A549 (cell line): ENCODE data around the gene ZC3H4.

Experiments
- CBX2 ChIP-seq: fragments of 200-600 bp; sonication (generic); IDR thresholded peaks from 2 replicates; pipeline ENCODE4 v1.6.1; 2016; ENCODE audit warnings: low read depth, mild to moderate bottlenecking, borderline replicate concordance
- EP300 ChIP-seq, 2 experiments: fragments of >200 bp; sonication (Bioruptor Twin); formaldehyde crosslinking; IDR thresholded peaks; 2 replicates in 1 of 2; 3 replicates in 1 of 2; pipeline ENCODE4 v1.6.1; 2016 to 2017
- HDAC2 ChIP-seq: fragments of 200-600 bp; sonication (generic); IDR thresholded peaks from 2 replicates; pipeline ENCODE4 v1.6.1; 2016
- HEYL ChIP-seq: fragments of 250-450 bp; sonication (Bioruptor Pico); IDR thresholded peaks from 2 replicates; pipeline ENCODE4 v1.8.0; 2021; ENCODE audit warnings: mild to moderate bottlenecking, moderate library complexity
- JUN ChIP-seq, 2 experiments: fragments of >200 bp; sonication (Bioruptor Twin); formaldehyde crosslinking; IDR thresholded peaks; 2 replicates in 1 of 2; 3 replicates in 1 of 2; pipeline ENCODE4 v1.6.1; 2016 to 2017
- MAFK ChIP-seq: fragments of 450-650 bp; IDR thresholded peaks from 2 replicates; pipeline ENCODE4 v1.6.1; 2014; ENCODE audit not compliant: partially characterized antibody
- POLR2A ChIP-seq: IDR thresholded peaks from 2 replicates; pipeline ENCODE4 v1.6.1; 2012; ENCODE audit warnings: mild to moderate bottlenecking, low read length
- RAD21 ChIP-seq, 2 experiments: fragments of >200 bp in 1 of 2; sonication (Bioruptor Twin) in 1 of 2; formaldehyde crosslinking in 1 of 2; IDR thresholded peaks in 1 of 2; conservative IDR thresholded peaks in 1 of 2; 2 replicates in 1 of 2; 3 replicates in 1 of 2; pipeline ENCODE4 v1.6.1; 2012 to 2018; ENCODE audit warnings: inconsistent platforms in 1 of 2
- SREBF2 ChIP-seq: fragments of 450-650 bp; IDR thresholded peaks from 2 replicates; pipeline ENCODE4 v1.6.1; 2014; ENCODE audit warnings: mild to moderate bottlenecking, moderate library complexity
- ZNF302 ChIP-seq: fragments of 250-450 bp; sonication (Bioruptor Pico); IDR thresholded peaks from 2 replicates; pipeline ENCODE4 v1.9.0; 2021; ENCODE audit warnings: inconsistent platforms, mild to moderate bottlenecking, moderate library complexity
- TF ChIP-seq, protein P1 (sequence below): fragments of >200 bp; sonication (Bioruptor Twin); formaldehyde crosslinking; IDR thresholded peaks from 3 replicates; pipeline ENCODE4 v1.5.1; 2016
- TF ChIP-seq, protein P2 (sequence below): IDR thresholded peaks from 2 replicates; pipeline ENCODE4 v1.6.1; 2012
- TF ChIP-seq, protein P3 (sequence below): fragments of 450-650 bp; IDR thresholded peaks from 2 replicates; pipeline ENCODE4 v1.6.1; 2014; ENCODE audit warnings: antibody characterized with exemption

DNA sequence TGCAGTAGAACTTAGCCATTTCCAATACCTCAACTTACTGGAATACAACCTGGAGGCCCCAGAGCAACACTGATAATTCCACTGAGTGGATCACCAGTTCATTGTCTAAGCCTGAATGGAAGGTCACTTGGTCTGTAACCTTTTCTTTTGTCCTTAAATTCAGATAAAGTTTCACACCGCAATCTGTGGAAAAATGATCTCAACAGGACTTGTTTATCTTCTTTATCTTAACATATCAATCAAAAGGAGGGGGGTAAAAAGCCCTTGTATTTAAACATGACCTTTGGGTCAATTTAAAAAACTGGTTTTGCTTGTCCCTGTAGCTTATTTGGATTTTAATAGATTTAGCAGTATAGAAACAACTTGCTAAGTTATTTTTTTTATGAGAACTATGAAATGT is 38.6 kb upstream of the ZC3H4 start:
- TF ChIP-seq, protein P1, sequence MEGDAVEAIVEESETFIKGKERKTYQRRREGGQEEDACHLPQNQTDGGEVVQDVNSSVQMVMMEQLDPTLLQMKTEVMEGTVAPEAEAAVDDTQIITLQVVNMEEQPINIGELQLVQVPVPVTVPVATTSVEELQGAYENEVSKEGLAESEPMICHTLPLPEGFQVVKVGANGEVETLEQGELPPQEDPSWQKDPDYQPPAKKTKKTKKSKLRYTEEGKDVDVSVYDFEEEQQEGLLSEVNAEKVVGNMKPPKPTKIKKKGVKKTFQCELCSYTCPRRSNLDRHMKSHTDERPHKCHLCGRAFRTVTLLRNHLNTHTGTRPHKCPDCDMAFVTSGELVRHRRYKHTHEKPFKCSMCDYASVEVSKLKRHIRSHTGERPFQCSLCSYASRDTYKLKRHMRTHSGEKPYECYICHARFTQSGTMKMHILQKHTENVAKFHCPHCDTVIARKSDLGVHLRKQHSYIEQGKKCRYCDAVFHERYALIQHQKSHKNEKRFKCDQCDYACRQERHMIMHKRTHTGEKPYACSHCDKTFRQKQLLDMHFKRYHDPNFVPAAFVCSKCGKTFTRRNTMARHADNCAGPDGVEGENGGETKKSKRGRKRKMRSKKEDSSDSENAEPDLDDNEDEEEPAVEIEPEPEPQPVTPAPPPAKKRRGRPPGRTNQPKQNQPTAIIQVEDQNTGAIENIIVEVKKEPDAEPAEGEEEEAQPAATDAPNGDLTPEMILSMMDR: no peak
- TF ChIP-seq SREBF2 (no peak), MAFK (no peak), POLR2A (no peak), HDAC2 (no peak), EP300 (IDR thresholded peaks at IDR 0.05) (no peak), RAD21 (conservative IDR thresholded peaks at IDR 0.05 in 1 of 2, IDR thresholded peaks at IDR 0.05 in 1 of 2) (no peak), ZNF302 (CRISPR knock-in tag) (no peak), JUN (IDR thresholded peaks at IDR 0.05) (no peak), HEYL (CRISPR knock-in tag) (no peak), CBX2 (no peak)
- TF ChIP-seq, protein P2, sequence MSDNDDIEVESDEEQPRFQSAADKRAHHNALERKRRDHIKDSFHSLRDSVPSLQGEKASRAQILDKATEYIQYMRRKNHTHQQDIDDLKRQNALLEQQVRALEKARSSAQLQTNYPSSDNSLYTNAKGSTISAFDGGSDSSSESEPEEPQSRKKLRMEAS: no peak
- TF ChIP-seq, protein P3, sequence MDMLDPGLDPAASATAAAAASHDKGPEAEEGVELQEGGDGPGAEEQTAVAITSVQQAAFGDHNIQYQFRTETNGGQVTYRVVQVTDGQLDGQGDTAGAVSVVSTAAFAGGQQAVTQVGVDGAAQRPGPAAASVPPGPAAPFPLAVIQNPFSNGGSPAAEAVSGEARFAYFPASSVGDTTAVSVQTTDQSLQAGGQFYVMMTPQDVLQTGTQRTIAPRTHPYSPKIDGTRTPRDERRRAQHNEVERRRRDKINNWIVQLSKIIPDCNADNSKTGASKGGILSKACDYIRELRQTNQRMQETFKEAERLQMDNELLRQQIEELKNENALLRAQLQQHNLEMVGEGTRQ: no peak
